Heart left ventricle (tissue), 13 donors: ENCODE data around the gene ATF7IP.

Experiments used
- CTCF ChIP-seq, 12 donors: fragments of 200-600 bp; sonication (generic) in 4 of 12; IDR thresholded peaks; one replicate each; pipeline versions ENCODE4 v1.5.0 to v1.8.0; 2018 to 2022; ENCODE audit warnings: antibody characterized with exemption in 12 of 12, mild to moderate bottlenecking in 5 of 12
- POLR2A ChIP-seq, 2 donors: fragments of 450-650 bp; IDR thresholded peaks; one replicate each; pipeline ENCODE4 v1.6.1; 2017; ENCODE audit warnings: antibody characterized with exemption in 2 of 2, mild to moderate bottlenecking in 2 of 2, moderate library complexity in 2 of 2
- donor health status: ischemic (EF 13 %, LVEDD 7.1; RV severe dilation, severe dysfunction).
- donor health status: DM: no; HTN: yes; CAD: no.
- donor health status: DM: no; HTN: no; CAD: no.
- donor health status: ischemic (EF 25% LVEDD 6.9; RV normal size, moderate dysfunction).
- donor health status: ischemic (EF 25% LVEDD 5.7; RV mildly dilated, moderate dysfunction).
- donor health status: ischemic (EF 35%, LVEDD 5.7; RV mildly dilated, moderate dysfunction).
- donor health status: nonischemic (EF 11% LVEDD 7.7; RV severe dilation, severe dysfunction).
- donor health status: DM: yes; HTN: yes; CAD: no.
- donor health status: PGD.
- donor health status: ischemic (EF 29% LVEDD 5.4; RV normal size, mild dysfunction).
- donor health status: nonischemic (EF 23%, LVEDD 6.1; RV moderate dilation, normal function).

GRCh38 chr12:14390449-14390848 lies 25.0 kb downstream of the ATF7IP start:
- TF ChIP-seq CTCF (IDR thresholded peaks at IDR 0.05) (no peak), POLR2A (IDR thresholded peaks at IDR 0.05) (no peak)
